HepG2 (cell line): ENCODE measurements around the gene CYB5A. TPM values are rescaled to one million over a fixed set of nuclear protein-coding genes. Genes with fewer than 3 reads are reported as not detected.

Experiments
- BCLAF1 ChIP-seq: fragments of 450-650 bp; IDR thresholded peaks from 2 replicates; pipeline ENCODE4 v1.6.1; 2017; ENCODE audit warnings: mild to moderate bottlenecking
- CBX2 ChIP-seq, 2 experiments: fragments of 200-600 bp in 1 of 2; sonication (generic); formaldehyde crosslinking in 1 of 2; IDR thresholded peaks; 2 replicates each; pipeline versions ENCODE4 v1.7.0 to v1.8.1; 2018 to 2022; ENCODE audit warnings: low read depth in 2 of 2, low read length in 1 of 2, mild to moderate bottlenecking in 1 of 2, missing genetic modification reagents in 1 of 2
- FOXP4 ChIP-seq: sonication (generic); formaldehyde crosslinking; IDR thresholded peaks from 2 replicates; pipeline ENCODE4 v1.4.0; 2020; ENCODE audit warnings: missing genetic modification reagents
- ISX ChIP-seq: sonication (generic); formaldehyde crosslinking; conservative IDR thresholded peaks from 2 replicates; pipeline ENCODE4 v1.5.0; 2020; ENCODE audit warnings: missing genetic modification reagents
- SP2 ChIP-seq: sonication (generic); formaldehyde crosslinking; IDR thresholded peaks from 2 replicates; pipeline ENCODE4 v1.5.1; 2020; ENCODE audit warnings: mild to moderate bottlenecking, missing genetic modification reagents
- TCF7L2 ChIP-seq: IDR thresholded peaks from 2 replicates; pipeline ENCODE4 v1.6.1; 2011; ENCODE audit warnings: mild to moderate bottlenecking, low read depth, low read length, moderate library complexity
- ZFX ChIP-seq: sonication (generic); formaldehyde crosslinking; IDR thresholded peaks from 2 replicates; pipeline ENCODE4 v1.4.0; 2020; ENCODE audit warnings: mild to moderate bottlenecking, low read depth, missing genetic modification reagents, moderate library complexity
- ZHX1 ChIP-seq: sonication (generic); formaldehyde crosslinking; IDR thresholded peaks from 2 replicates; pipeline ENCODE4 v1.8.1; 2022; ENCODE audit warnings: low read depth, mild to moderate bottlenecking, missing genetic modification reagents
- ZNF160 ChIP-seq: sonication (generic); formaldehyde crosslinking; IDR thresholded peaks from 2 replicates; pipeline ENCODE4 v1.8.0; 2022; ENCODE audit warnings: mild to moderate bottlenecking, inconsistent platforms, missing genetic modification reagents
- ZNF253 ChIP-seq: sonication (generic); formaldehyde crosslinking; IDR thresholded peaks from 2 replicates; pipeline ENCODE4 v1.8.0; 2022; ENCODE audit warnings: mild to moderate bottlenecking, missing genetic modification reagents, borderline replicate concordance
- ZNF256 ChIP-seq: sonication (generic); formaldehyde crosslinking; conservative IDR thresholded peaks from 2 replicates; pipeline ENCODE4 v1.4.0; 2020; ENCODE audit warnings: missing genetic modification reagents
- ZNF280D ChIP-seq: sonication (generic); formaldehyde crosslinking; IDR thresholded peaks from 2 replicates; pipeline ENCODE4 v1.5.1; 2020; ENCODE audit warnings: mild to moderate bottlenecking, missing genetic modification reagents
- ZNF326 ChIP-seq: sonication (generic); formaldehyde crosslinking; IDR thresholded peaks from 2 replicates; pipeline ENCODE4 v1.4.0; 2020; ENCODE audit warnings: missing genetic modification reagents, borderline replicate concordance
- ZNF335 ChIP-seq: sonication (generic); formaldehyde crosslinking; IDR thresholded peaks from 2 replicates; pipeline ENCODE4 v1.4.0; 2020; ENCODE audit warnings: missing genetic modification reagents
- ZNF383 ChIP-seq: sonication (generic); formaldehyde crosslinking; IDR thresholded peaks from 2 replicates; pipeline ENCODE4 v1.4.0; 2020; ENCODE audit warnings: missing genetic modification reagents, mild to moderate bottlenecking, borderline replicate concordance
- ZNF431 ChIP-seq: sonication (generic); formaldehyde crosslinking; IDR thresholded peaks from 2 replicates; pipeline ENCODE4 v1.9.0; 2022; ENCODE audit warnings: missing genetic modification reagents, low read depth, mild to moderate bottlenecking, borderline replicate concordance
- ZNF557 ChIP-seq: sonication (generic); formaldehyde crosslinking; IDR thresholded peaks from 2 replicates; pipeline ENCODE4 v1.4.0; 2020; ENCODE audit warnings: missing genetic modification reagents
- ZNF672 ChIP-seq: sonication (generic); formaldehyde crosslinking; IDR thresholded peaks from 2 replicates; pipeline ENCODE4 v1.8.1; 2022; ENCODE audit warnings: missing genetic modification reagents
- polyA plus RNA-seq, 8 experiments: library from polyadenylated mRNA; depleted of rRNA in 3 of 8; stranded (reverse) in 7 of 8; unstranded in 1 of 8; fragments of >200 nt; fragmentation: Illumina TruSeq in 4 of 8; extraction: Trizol in 4 of 8; gene quantifications; 2 replicates each; pipeline versions ENCODE4 v1.2.1 to v1.2.3, GENCODE V29; 2011 to 2016; ENCODE audit warnings: low read depth in 4 of 8, missing spikeins in 1 of 8, mixed read lengths in 1 of 8; ENCODE audit not compliant: insufficient read depth in 1 of 8
- total RNA-seq, 5 experiments: library from RNA; depleted of rRNA; stranded (reverse); fragments of >200 nt; fragmentation: Illumina TruSeq; extraction: Trizol; gene quantifications; 2 replicates each; pipeline ENCODE4 v1.2.3, GENCODE V29; 2016; ENCODE audit warnings: low read depth in 1 of 5

CYB5A gene
- total and polyA plus RNA-seq, 2 of the 13 experiments (the other 11 are each of a cell fraction or from before 2014, with no cell fraction given) = 215 to 356 TPM

GRCh38 chr18:74242438-74243096, 49.2 kb downstream of the CYB5A start (continued):
- no peak for TF ChIP-seq BCLAF1
- TF ChIP-seq FOXP4 = peak; percentile 17; the same call in 1 of the 2 replicates
- TF ChIP-seq ZNF557 (CRISPR knock-in tag) = no peak; the same call in 1 of the 2 replicates
- TF ChIP-seq ISX = no peak
- no peak for TF ChIP-seq ZNF253 (CRISPR knock-in tag)
- 0 out of 2 replicates have a peak, but pooled peaks have one; percentile 18 for TF ChIP-seq ZNF280D
- TF ChIP-seq ZNF431 (CRISPR knock-in tag) = no peak
- TF ChIP-seq CBX2 (IDR thresholded peaks at IDR 0.05; ENCODE audit: low read depth, low read length) = no peak
- 0 out of 2 replicates have a peak, but pooled peaks have one; percentile 31 for TF ChIP-seq CBX2 (CRISPR knock-in tag; IDR thresholded peaks at IDR 0.05; ENCODE audit: low read depth)
- TF ChIP-seq ZNF335 (CRISPR knock-in tag) = no peak
- TF ChIP-seq ZHX1 (CRISPR knock-in tag) = no peak
- no peak for TF ChIP-seq ZNF672
- TF ChIP-seq ZNF160 = no peak
- TF ChIP-seq ZNF383 = no peak
- no peak for TF ChIP-seq TCF7L2
- no peak for TF ChIP-seq SP2 (CRISPR knock-in tag)
- TF ChIP-seq ZFX (CRISPR knock-in tag) = peak; percentile 28; the same call in 1 of the 2 replicates
- TF ChIP-seq ZNF326 = no peak
- no peak for TF ChIP-seq ZNF256 (CRISPR knock-in tag)
